Panc1 (cell line): ENCODE measurements around the gene RFXANK. TPM values are rescaled to one million over a fixed set of nuclear protein-coding genes. Genes with fewer than 3 reads are reported as not detected.

ENCODE experiments used
- ATAC-seq: fragments of 200-7000 bp; cut with Tn5 transposase; 2 replicates; pipeline ENCODE4 v1.9.1; 2020; ENCODE audit warnings: mild to moderate bottlenecking, moderate library complexity
- BruUV-seq: library from RNA; stranded (reverse); fragments of 400-500 nt; replicated peaks from 2 replicates; lab custom pipeline; 2021; lab: Mats Ljungman, UMichigan
- CTCF ChIA-PET: fragments of 300-600 bp; sonication (Branson Sonifier 250); formaldehyde crosslinking; loops from one replicate; lab custom pipeline; 2022; ENCODE audit warnings: antibody characterized with exemption; lab: Charles Lee
- POLR2A ChIA-PET: fragments of 300-600 bp; sonication (Branson Sonifier 250); formaldehyde crosslinking; loops from one replicate; lab custom pipeline; 2022; ENCODE audit warnings: antibody characterized with exemption; lab: Charles Lee
- DNase-seq: peaks from one replicate; pipeline ENCODE4 v3.0.0-alpha.2; 2010; ENCODE audit warnings: low read depth, low spot score
- H3K27ac ChIP-seq: 2 replicates; pipeline ENCODE4 v1.5.1; 2011; ENCODE audit warnings: mild to moderate bottlenecking, low read length, inconsistent platforms
- H3K27me3 ChIP-seq: fragments of 200-500 bp; sonication (Bioruptor generic); 2 replicates; pipeline ENCODE4 v1.6.0; 2014; ENCODE audit warnings: low read length, inconsistent platforms; ENCODE audit not compliant: control insufficient read depth, insufficient read depth
- H3K36me3 ChIP-seq: fragments of 200-500 bp; sonication (Bioruptor generic); 2 replicates; pipeline ENCODE4 v1.5.1; 2014; ENCODE audit warnings: inconsistent platforms, mild to moderate bottlenecking, low read length, moderate library complexity; ENCODE audit not compliant: control insufficient read depth, insufficient read depth
- H3K4me1 ChIP-seq: 2 replicates; pipeline ENCODE4 v1.5.1; 2011; ENCODE audit warnings: inconsistent platforms, mild to moderate bottlenecking, low read length, moderate library complexity; ENCODE audit not compliant: control insufficient read depth, insufficient read depth
- H3K4me3 ChIP-seq, 2 experiments: 2 replicates each; pipeline ENCODE4 v1.5.1; 2011 to 2012; ENCODE audit warnings: low read depth in 2 of 2, low read length in 2 of 2, mild to moderate bottlenecking in 2 of 2, inconsistent platforms in 1 of 2, moderate library complexity in 1 of 2
- H3K9me3 ChIP-seq: fragments of 200-500 bp; sonication (Bioruptor generic); 2 replicates; pipeline ENCODE4 v1.5.1; 2014; ENCODE audit warnings: low read depth, mild to moderate bottlenecking, inconsistent platforms, low read length, moderate library complexity; ENCODE audit not compliant: control insufficient read depth, insufficient read depth
- POLR2AphosphoS5 ChIP-seq: IDR thresholded peaks from 2 replicates; pipeline ENCODE4 v1.6.1; 2012; ENCODE audit warnings: mild to moderate bottlenecking, low read depth, low read length, moderate library complexity
- REST ChIP-seq, 2 experiments: IDR thresholded peaks; 2 replicates each; pipeline ENCODE4 v1.6.1; 2011 to 2012; ENCODE audit warnings: low read depth in 2 of 2, control low read depth in 1 of 2, low read length in 1 of 2, mild to moderate bottlenecking in 1 of 2, moderate library complexity in 1 of 2; ENCODE audit not compliant: insufficient read depth in 1 of 2
- SIN3A ChIP-seq: IDR thresholded peaks from 2 replicates; pipeline ENCODE4 v1.6.1; 2012; ENCODE audit warnings: low read depth, mild to moderate bottlenecking, low read length, moderate library complexity, borderline replicate concordance; ENCODE audit not compliant: insufficient read depth
- TCF7L2 ChIP-seq: IDR thresholded peaks from 2 replicates; pipeline ENCODE4 v1.6.1; 2011; ENCODE audit warnings: mild to moderate bottlenecking, low read depth, low read length, inconsistent platforms
- in situ Hi-C: cut with HindIII; loops from 2 replicates; pipeline ENCODE4 v1.10.0; 2016; ENCODE audit warnings: low sequenced_read_pairs, low pct_unique_long_range_greater_than_20kb
- intact Hi-C: fragments of 100-400 bp; cut with micrococcal nuclease; formaldehyde crosslinking; loops from one replicate; pipeline ENCODE4 v1.10.0; 2022; ENCODE audit not compliant: unreplicated experiment
- total RNA-seq: library from RNA; stranded (reverse); gene quantifications from one replicate; pipeline ENCODE4 v1.2.1, GENCODE V29; 2021; ENCODE audit not compliant: unreplicated experiment
- TF ChIP-seq, protein P1 (sequence below): fragments of 450-650 bp; IDR thresholded peaks from 2 replicates; pipeline ENCODE4 v1.5.1; 2017; ENCODE audit warnings: mild to moderate bottlenecking

The RFXANK gene
- total RNA-seq, 1 experiment from 2014 or later: 92.3 TPM

DNA sequence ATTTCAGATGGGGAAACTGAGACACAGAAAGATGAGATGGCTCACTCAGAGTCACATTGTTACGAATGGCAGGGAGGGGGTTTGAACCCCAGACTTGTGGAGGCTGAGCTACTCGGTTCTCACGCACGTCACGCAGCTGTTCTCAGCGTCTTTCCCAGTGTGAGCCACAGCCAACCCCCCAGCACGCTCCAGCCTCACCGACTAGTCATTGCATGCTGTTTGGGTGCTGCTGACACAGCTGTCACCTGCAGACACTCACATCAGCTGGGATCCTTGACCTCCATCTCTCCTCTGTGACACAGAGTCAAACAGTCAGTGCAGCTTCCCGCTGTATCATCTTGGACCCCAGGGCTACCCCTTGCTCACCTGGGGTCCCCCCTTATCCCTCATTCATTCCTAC, 17.3 kb downstream of the RFXANK start:
- no peaks in the 10 kb centered on the region for H3K4me1 ChIP-seq
- in situ Hi-C loops (no loop called here), intact Hi-C loops (no loop called here)
- H3K36me3 ChIP-seq: no peaks in the 10 kb centered on the region
- no peaks in the 10 kb centered on the region for H3K27me3 ChIP-seq
- POLR2A ChIA-PET: interaction anchor here (0.7 kb wide), 1 partner anchor 139 kb away, joined by 4 read pairs; no protein-coding TSS in a partner anchor
- no peak overlapping the region for H3K4me3 ChIP-seq
- CTCF ChIA-PET: no interaction called here
- no peaks in the 10 kb centered on the region for H3K9me3 ChIP-seq
- no peak for TF ChIP-seq POLR2AphosphoS5
- TF ChIP-seq TCF7L2: no peak
- no peak for TF ChIP-seq REST (IDR thresholded peaks at IDR 0.05; ENCODE audit: insufficient read depth in 1 of 2, low read depth in 2 of 2, low read length in 1 of 2)
- TF ChIP-seq SIN3A: no peak
- TF ChIP-seq, protein P1, sequence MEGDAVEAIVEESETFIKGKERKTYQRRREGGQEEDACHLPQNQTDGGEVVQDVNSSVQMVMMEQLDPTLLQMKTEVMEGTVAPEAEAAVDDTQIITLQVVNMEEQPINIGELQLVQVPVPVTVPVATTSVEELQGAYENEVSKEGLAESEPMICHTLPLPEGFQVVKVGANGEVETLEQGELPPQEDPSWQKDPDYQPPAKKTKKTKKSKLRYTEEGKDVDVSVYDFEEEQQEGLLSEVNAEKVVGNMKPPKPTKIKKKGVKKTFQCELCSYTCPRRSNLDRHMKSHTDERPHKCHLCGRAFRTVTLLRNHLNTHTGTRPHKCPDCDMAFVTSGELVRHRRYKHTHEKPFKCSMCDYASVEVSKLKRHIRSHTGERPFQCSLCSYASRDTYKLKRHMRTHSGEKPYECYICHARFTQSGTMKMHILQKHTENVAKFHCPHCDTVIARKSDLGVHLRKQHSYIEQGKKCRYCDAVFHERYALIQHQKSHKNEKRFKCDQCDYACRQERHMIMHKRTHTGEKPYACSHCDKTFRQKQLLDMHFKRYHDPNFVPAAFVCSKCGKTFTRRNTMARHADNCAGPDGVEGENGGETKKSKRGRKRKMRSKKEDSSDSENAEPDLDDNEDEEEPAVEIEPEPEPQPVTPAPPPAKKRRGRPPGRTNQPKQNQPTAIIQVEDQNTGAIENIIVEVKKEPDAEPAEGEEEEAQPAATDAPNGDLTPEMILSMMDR: no peak
- H3K27ac ChIP-seq: no peak overlapping the region
- BruUV-seq: no TSS peak
- ATAC-seq (no peak), DNase-seq (no peak)

GRCh38 chr19:19211499-19212420, 19.7 kb downstream of the RFXANK start, which contains the start of gene NCAN:
NCAN (plus strand) TSS chr19:19211958; CDS start chr19:19216954, 4,996 bp downstream.
- TF ChIP-seq SIN3A: no peak
- no peak for TF ChIP-seq POLR2AphosphoS5
- TF ChIP-seq REST (IDR thresholded peaks at IDR 0.05; ENCODE audit: insufficient read depth in 1 of 2, low read depth in 2 of 2, low read length in 1 of 2): no peak
- TF ChIP-seq, protein P1: no peak
- TF ChIP-seq TCF7L2: no peak
- ChIA-PET CTCF (no interaction called here), POLR2A (interaction anchor here (0.6 kb wide), 1 partner anchor 19 kb away, joined by 7 read pairs; no protein-coding TSS in a partner anchor)

More at GRCh38 chr19:19211499-19212420, 19.7 kb downstream of the RFXANK start, which contains the start of gene NCAN:
- intact Hi-C loops: no loop called here
- Histone ChIP-seq H3K27ac (no peak within 1 kb of the TSS), H3K4me1 (no peaks in the 10 kb centered on the region), H3K27me3 (no peaks in the 10 kb centered on the region), H3K36me3 (no peaks in the 10 kb centered on the region), H3K9me3 (no peaks in the 10 kb centered on the region), H3K4me3 (no peak within 1 kb of the TSS)
- in situ Hi-C loops: no loop called here
- no TSS peak for BruUV-seq
- peak; percentile 63 for ATAC-seq
- DNase-seq: no peak
